A549 (cell line): ENCODE results near the gene DEPDC1B. TPM values are rescaled to one million over a fixed set of nuclear protein-coding genes. Genes with fewer than 3 reads are reported as not detected.

Experiments
- ATAC-seq, 2 experiments: fragments of 200-7000 bp in 1 of 2; fragments of >200 bp in 1 of 2; cut with Nextera tagmentation in 1 of 2; cut with Tn5 transposase in 1 of 2; 3 replicates each; pipeline versions ENCODE4 v1.8.0 to v1.9.1; 2018 to 2020; ENCODE audit warnings: mild to moderate bottlenecking in 1 of 2, moderate library complexity in 1 of 2
- CTCF ChIA-PET: fragments of 300-600 bp; sonication (Branson Sonifier 250); formaldehyde crosslinking; extraction: SDS; loops from one replicate; lab custom pipeline; 2021; ENCODE audit warnings: antibody characterized with exemption, inconsistent platforms; lab: Yijun Ruan, JAX
- POLR2A ChIA-PET: fragments of 350-600 bp; formaldehyde crosslinking; extraction: SDS; loops from one replicate; lab custom pipeline; 2021; ENCODE audit warnings: antibody characterized with exemption, inconsistent platforms; lab: Yijun Ruan, JAX
- DNase-seq, 2 experiments: peaks; one replicate each; pipeline versions ENCODE4 v3.0.0 to v3.0.0-alpha.2; 2011 to 2016; ENCODE audit warnings: low read depth in 1 of 2, low spot score in 1 of 2
- FAIRE-seq: peaks from 2 replicates; lab custom pipeline; 2011; peaks lifted over from hg19 to GRCh38; lab: Jason Lieb, UNC
- H3K27ac ChIP-seq, 2 experiments: fragments of >200 bp; sonication (Bioruptor Twin); formaldehyde crosslinking; 3 replicates each; pipeline ENCODE4 v1.5.1; 2016 to 2017
- H3K4me1 ChIP-seq: fragments of >200 bp; sonication (Bioruptor Twin); formaldehyde crosslinking; 3 replicates; pipeline ENCODE4 v1.6.1; 2016
- H3K4me2 ChIP-seq: fragments of >200 bp; sonication (Bioruptor Twin); formaldehyde crosslinking; 3 replicates; pipeline ENCODE4 v1.6.1; 2016
- H3K4me3 ChIP-seq: fragments of >200 bp; sonication (Bioruptor Twin); formaldehyde crosslinking; 3 replicates; pipeline ENCODE4 v1.5.1; 2016
- H3K9me3 ChIP-seq: fragments of >200 bp; sonication (Bioruptor Twin); formaldehyde crosslinking; 3 replicates; pipeline ENCODE4 v1.6.1; 2016
- CBX2 ChIP-seq: fragments of 200-600 bp; sonication (generic); IDR thresholded peaks from 2 replicates; pipeline ENCODE4 v1.6.1; 2016; ENCODE audit warnings: low read depth, mild to moderate bottlenecking, borderline replicate concordance
- CBX8 ChIP-seq: fragments of 200-600 bp; sonication (generic); IDR thresholded peaks from 2 replicates; pipeline ENCODE4 v1.6.1; 2016
- CHD4 ChIP-seq: fragments of 200-600 bp; sonication (generic); IDR thresholded peaks from 2 replicates; pipeline ENCODE4 v1.6.1; 2016; ENCODE audit warnings: antibody characterized with exemption, mild to moderate bottlenecking, borderline replicate concordance
- EHF ChIP-seq: fragments of 250-450 bp; sonication (Bioruptor Pico); IDR thresholded peaks from 2 replicates; pipeline ENCODE4 v1.5.0; 2020; ENCODE audit warnings: mild to moderate bottlenecking
- FOSL2 ChIP-seq, 2 experiments: fragments of 450-650 bp in 1 of 2; fragments of >200 bp in 1 of 2; sonication (Bioruptor Twin) in 1 of 2; formaldehyde crosslinking; IDR thresholded peaks; 2 replicates each; pipeline versions ENCODE4 v1.5.0 to v1.6.1; 2016 to 2020; ENCODE audit warnings: mild to moderate bottlenecking in 1 of 2, moderate library complexity in 1 of 2
- GATA3 ChIP-seq: IDR thresholded peaks from 2 replicates; pipeline ENCODE4 v1.6.1; 2012; ENCODE audit warnings: borderline replicate concordance
- HDAC2 ChIP-seq: fragments of 200-600 bp; sonication (generic); IDR thresholded peaks from 2 replicates; pipeline ENCODE4 v1.6.1; 2016
- HEYL ChIP-seq: fragments of 250-450 bp; sonication (Bioruptor Pico); IDR thresholded peaks from 2 replicates; pipeline ENCODE4 v1.8.0; 2021; ENCODE audit warnings: mild to moderate bottlenecking, moderate library complexity
- HOXA7 ChIP-seq: fragments of 250-450 bp; sonication (Bioruptor Pico); IDR thresholded peaks from 2 replicates; pipeline ENCODE4 v1.5.0; 2020; ENCODE audit warnings: mild to moderate bottlenecking, moderate library complexity
- HOXB13 ChIP-seq: fragments of 250-450 bp; sonication (Bioruptor Pico); IDR thresholded peaks from 2 replicates; pipeline ENCODE4 v1.5.0; 2020; ENCODE audit warnings: low read depth, mild to moderate bottlenecking, moderate library complexity
- KDM1A ChIP-seq: fragments of 200-600 bp; sonication (generic); IDR thresholded peaks from 2 replicates; pipeline ENCODE4 v1.6.1; 2016; ENCODE audit warnings: low read depth, mild to moderate bottlenecking
- KDM5A ChIP-seq: fragments of 200-600 bp; sonication (generic); IDR thresholded peaks from 2 replicates; pipeline ENCODE4 v1.6.1; 2016; ENCODE audit warnings: antibody characterized with exemption, mild to moderate bottlenecking
- MAZ ChIP-seq: fragments of 150-350 bp; IDR thresholded peaks from 2 replicates; pipeline ENCODE4 v1.6.1; 2014; ENCODE audit warnings: antibody characterized with exemption, low read depth, low read length, borderline replicate concordance
- NPAS2 ChIP-seq: fragments of 250-450 bp; sonication (Bioruptor Pico); IDR thresholded peaks from 2 replicates; pipeline ENCODE4 v1.8.0; 2022; ENCODE audit warnings: mild to moderate bottlenecking, moderate library complexity, borderline replicate concordance
- NR3C1 ChIP-seq: fragments of >200 bp; sonication (Bioruptor Twin); formaldehyde crosslinking; IDR thresholded peaks from 3 replicates; pipeline ENCODE4 v1.6.1; 2017
- RAD21 ChIP-seq, 2 experiments: fragments of >200 bp in 1 of 2; sonication (Bioruptor Twin) in 1 of 2; formaldehyde crosslinking in 1 of 2; IDR thresholded peaks in 1 of 2; conservative IDR thresholded peaks in 1 of 2; 2 replicates in 1 of 2; 3 replicates in 1 of 2; pipeline ENCODE4 v1.6.1; 2012 to 2018; ENCODE audit warnings: inconsistent platforms in 1 of 2
- RARB ChIP-seq: fragments of 250-450 bp; sonication (Bioruptor Pico); IDR thresholded peaks from 2 replicates; pipeline ENCODE4 v1.8.0; 2021; ENCODE audit warnings: mild to moderate bottlenecking, moderate library complexity
- RFX5 ChIP-seq: fragments of 450-650 bp; IDR thresholded peaks from 2 replicates; pipeline ENCODE4 v1.7.1; 2014; ENCODE audit warnings: antibody characterized with exemption, mild to moderate bottlenecking, moderate library complexity
- RNF2 ChIP-seq: fragments of 200-600 bp; sonication (generic); IDR thresholded peaks from 2 replicates; pipeline ENCODE4 v1.6.1; 2016; ENCODE audit warnings: low read depth, mild to moderate bottlenecking, antibody characterized with exemption, moderate library complexity, borderline replicate concordance
- SMC3 ChIP-seq: fragments of >200 bp; sonication (Bioruptor Twin); formaldehyde crosslinking; IDR thresholded peaks from 3 replicates; pipeline ENCODE4 v1.6.1; 2018; ENCODE audit warnings: inconsistent platforms
- TFCP2L1 ChIP-seq: fragments of 250-450 bp; sonication (Bioruptor Pico); IDR thresholded peaks from 2 replicates; pipeline ENCODE4 v1.5.0; 2021; ENCODE audit warnings: mild to moderate bottlenecking
- TP53 ChIP-seq: fragments of 250-450 bp; sonication (Bioruptor Pico); IDR thresholded peaks from 2 replicates; pipeline ENCODE4 v1.5.0; 2021; ENCODE audit warnings: mild to moderate bottlenecking, moderate library complexity
- ZNF302 ChIP-seq: fragments of 250-450 bp; sonication (Bioruptor Pico); IDR thresholded peaks from 2 replicates; pipeline ENCODE4 v1.9.0; 2021; ENCODE audit warnings: inconsistent platforms, mild to moderate bottlenecking, moderate library complexity
- whole genome bisulfite sequencing: methylation state at CpG from one replicate; pipeline ENCODE4 v1.1.6; 2017; ENCODE audit errors: missing lambda C conversion rate; 5-methylcytosine and 5-hydroxymethylcytosine counted together
- polyA plus RNA-seq, 4 experiments: library from polyadenylated mRNA; depleted of rRNA in 3 of 4; stranded (reverse); fragments of >200 nt; fragmentation: RNase III in 1 of 4; extraction: RNeasy Plus Mini Kit Qiagen cat#74134 plus additional on column Dnase treatment in 1 of 4; gene quantifications; 2 replicates in 3 of 4; 3 replicates in 1 of 4; pipeline ENCODE4 v1.2.3, GENCODE V29; 2011 to 2017
- TF ChIP-seq, protein P1 (sequence below): fragments of >200 bp; sonication (Bioruptor Twin); formaldehyde crosslinking; IDR thresholded peaks from 3 replicates; pipeline ENCODE4 v1.6.1; 2016
- TF ChIP-seq, protein P2 (sequence below): fragments of 250-450 bp; sonication (Bioruptor Pico); IDR thresholded peaks from 2 replicates; pipeline ENCODE4 v1.5.0; 2020; ENCODE audit warnings: low read depth, mild to moderate bottlenecking, moderate library complexity
- TF ChIP-seq, protein P3 (sequence below): fragments of >200 bp; sonication (Bioruptor Twin); formaldehyde crosslinking; IDR thresholded peaks from 3 replicates; pipeline ENCODE4 v1.5.1; 2016

The DEPDC1B gene
- polyA plus RNA-seq, 2 of the 4 experiments (the other 2 are of a cell fraction) = 17.4 to 34.8 TPM

DNA sequence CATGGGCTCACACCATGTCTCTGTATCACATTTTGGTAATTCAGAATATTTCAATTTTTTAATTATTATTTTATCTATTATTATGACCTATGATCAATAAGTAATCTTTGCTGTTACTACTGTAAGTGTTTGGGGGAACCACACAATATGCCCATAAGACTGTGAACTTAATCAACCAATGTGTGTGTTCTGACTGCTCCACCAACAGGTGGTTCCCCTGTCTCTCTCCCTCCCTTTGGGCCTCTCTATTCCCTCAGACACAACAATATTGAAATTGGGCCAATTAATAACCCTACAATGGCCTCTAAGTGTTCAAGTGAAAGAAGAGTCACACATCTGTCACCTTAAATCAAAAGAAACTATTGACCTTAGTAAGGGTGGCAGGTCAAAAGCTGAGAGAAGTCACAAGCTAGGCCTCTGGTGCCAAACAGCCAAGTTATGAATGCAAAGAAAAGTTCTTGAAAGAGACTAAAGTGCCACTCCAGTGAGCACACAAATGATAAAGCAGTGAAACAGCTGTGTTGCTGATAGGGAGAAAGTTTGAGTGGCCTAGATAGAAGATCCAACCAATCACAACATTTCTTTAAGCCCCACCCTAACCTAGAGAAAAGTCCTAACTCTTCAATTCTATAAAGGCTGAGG is 88.7 kb downstream of the DEPDC1B start:
- CTCF ChIA-PET = no interaction called here
- Histone ChIP-seq H3K4me2 (no peak overlapping the region), H3K9me3 (no peaks in the 10 kb centered on the region), H3K4me3 (no peak overlapping the region), H3K4me1 (no peaks in the 10 kb centered on the region), H3K27ac (no peak overlapping the region)
- POLR2A ChIA-PET = no interaction called here
- ATAC-seq (no peak), DNase-seq (no peak), FAIRE-seq (no peak)
- TF ChIP-seq KDM1A (no peak), HDAC2 (no peak), GATA3 (no peak), CBX8 (no peak), RARB (no peak), FOSL2 (IDR thresholded peaks at IDR 0.05) (no peak), FOSL2 (CRISPR knock-in tag; IDR thresholded peaks at IDR 0.05) (no peak), MAZ (no peak), TFCP2L1 (CRISPR knock-in tag) (no peak), EHF (no peak), NR3C1 (no peak), CBX2 (no peak), KDM5A (no peak), RFX5 (no peak), RNF2 (no peak), HOXB13 (CRISPR knock-in tag) (no peak)
- TF ChIP-seq, protein P1, sequence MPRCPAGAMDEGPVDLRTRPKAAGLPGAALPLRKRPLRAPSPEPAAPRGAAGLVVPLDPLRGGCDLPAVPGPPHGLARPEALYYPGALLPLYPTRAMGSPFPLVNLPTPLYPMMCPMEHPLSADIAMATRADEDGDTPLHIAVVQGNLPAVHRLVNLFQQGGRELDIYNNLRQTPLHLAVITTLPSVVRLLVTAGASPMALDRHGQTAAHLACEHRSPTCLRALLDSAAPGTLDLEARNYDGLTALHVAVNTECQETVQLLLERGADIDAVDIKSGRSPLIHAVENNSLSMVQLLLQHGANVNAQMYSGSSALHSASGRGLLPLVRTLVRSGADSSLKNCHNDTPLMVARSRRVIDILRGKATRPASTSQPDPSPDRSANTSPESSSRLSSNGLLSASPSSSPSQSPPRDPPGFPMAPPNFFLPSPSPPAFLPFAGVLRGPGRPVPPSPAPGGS = no peak
- TF ChIP-seq, protein P2, sequence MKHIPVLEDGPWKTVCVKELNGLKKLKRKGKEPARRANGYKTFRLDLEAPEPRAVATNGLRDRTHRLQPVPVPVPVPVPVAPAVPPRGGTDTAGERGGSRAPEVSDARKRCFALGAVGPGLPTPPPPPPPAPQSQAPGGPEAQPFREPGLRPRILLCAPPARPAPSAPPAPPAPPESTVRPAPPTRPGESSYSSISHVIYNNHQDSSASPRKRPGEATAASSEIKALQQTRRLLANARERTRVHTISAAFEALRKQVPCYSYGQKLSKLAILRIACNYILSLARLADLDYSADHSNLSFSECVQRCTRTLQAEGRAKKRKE (CRISPR knock-in tag) = no peak
- TF ChIP-seq, protein P3, sequence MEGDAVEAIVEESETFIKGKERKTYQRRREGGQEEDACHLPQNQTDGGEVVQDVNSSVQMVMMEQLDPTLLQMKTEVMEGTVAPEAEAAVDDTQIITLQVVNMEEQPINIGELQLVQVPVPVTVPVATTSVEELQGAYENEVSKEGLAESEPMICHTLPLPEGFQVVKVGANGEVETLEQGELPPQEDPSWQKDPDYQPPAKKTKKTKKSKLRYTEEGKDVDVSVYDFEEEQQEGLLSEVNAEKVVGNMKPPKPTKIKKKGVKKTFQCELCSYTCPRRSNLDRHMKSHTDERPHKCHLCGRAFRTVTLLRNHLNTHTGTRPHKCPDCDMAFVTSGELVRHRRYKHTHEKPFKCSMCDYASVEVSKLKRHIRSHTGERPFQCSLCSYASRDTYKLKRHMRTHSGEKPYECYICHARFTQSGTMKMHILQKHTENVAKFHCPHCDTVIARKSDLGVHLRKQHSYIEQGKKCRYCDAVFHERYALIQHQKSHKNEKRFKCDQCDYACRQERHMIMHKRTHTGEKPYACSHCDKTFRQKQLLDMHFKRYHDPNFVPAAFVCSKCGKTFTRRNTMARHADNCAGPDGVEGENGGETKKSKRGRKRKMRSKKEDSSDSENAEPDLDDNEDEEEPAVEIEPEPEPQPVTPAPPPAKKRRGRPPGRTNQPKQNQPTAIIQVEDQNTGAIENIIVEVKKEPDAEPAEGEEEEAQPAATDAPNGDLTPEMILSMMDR = no peak

DNA sequence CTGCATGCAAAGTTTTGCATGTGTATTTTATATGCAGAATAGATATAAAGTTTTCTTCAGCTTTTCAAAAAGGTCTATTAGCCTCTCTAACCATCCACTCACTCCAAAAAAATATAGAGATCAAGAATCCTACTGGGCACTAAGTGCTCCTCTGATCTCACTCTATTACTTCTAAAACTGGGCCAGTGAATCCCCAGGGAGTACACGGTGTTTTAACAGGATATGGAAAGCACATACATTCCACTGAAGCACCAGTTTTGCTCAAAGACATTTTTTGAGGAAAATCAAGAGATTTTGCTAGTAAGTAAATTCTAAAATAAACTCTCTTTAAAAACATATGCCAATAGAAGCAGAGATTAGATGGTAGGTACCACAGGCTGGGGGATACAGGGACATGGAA is 95.2 kb downstream of the DEPDC1B start:
- POLR2A ChIA-PET = no interaction called here
- H3K9me3 ChIP-seq = no peaks in the 10 kb centered on the region
- no peaks in the 10 kb centered on the region for H3K4me1 ChIP-seq
- no peak overlapping the region for H3K4me2 ChIP-seq
- DNase-seq (no peak), ATAC-seq (no peak), FAIRE-seq (no peak)
- 93% methylated on average over 1 of the region's 1 CpG for WGBS
- H3K4me3 ChIP-seq = no peak overlapping the region
- CTCF ChIA-PET = no interaction called here
- TF ChIP-seq SMC3 (no peak), RNF2 (no peak), TP53 (no peak), ZNF302 (no peak), HDAC2 (no peak), TFCP2L1 (CRISPR knock-in tag) (no peak), HOXB13 (CRISPR knock-in tag) (no peak), HOXA7 (CRISPR knock-in tag) (no peak), RAD21 (conservative IDR thresholded peaks at IDR 0.05 in 1 of 2, IDR thresholded peaks at IDR 0.05 in 1 of 2) (no peak), KDM1A (no peak), CBX8 (no peak), HEYL (CRISPR knock-in tag) (no peak), CHD4 (no peak), RFX5 (no peak), NPAS2 (CRISPR knock-in tag) (no peak)
- no peak overlapping the region for H3K27ac ChIP-seq
